DOHH2 (cell line): Measurements from ENCODE around the gene PEF1.

Experiments
- H3F3A ChIP-seq: fragments of 200-600 bp; sonication (generic), shearing (Covaris generic); 2 replicates; pipeline ENCODE4 v1.6.0; 2016; ENCODE audit warnings: antibody characterized with exemption, mild to moderate bottlenecking; ENCODE audit not compliant: control insufficient read depth, insufficient read depth
- H3K27ac ChIP-seq: fragments of 200-600 bp; sonication (generic); 2 replicates; pipeline ENCODE4 v1.5.1; 2014; ENCODE audit warnings: low read depth, mild to moderate bottlenecking, low read length, moderate library complexity
- H3K27me3 ChIP-seq: fragments of 200-600 bp; sonication (generic); 2 replicates; pipeline ENCODE4 v1.6.1; 2014; ENCODE audit warnings: mild to moderate bottlenecking, low read length, mixed read lengths; ENCODE audit not compliant: control insufficient read depth
- H3K36me3 ChIP-seq: fragments of 200-600 bp; sonication (generic); 2 replicates; pipeline ENCODE4 v1.6.1; 2014; ENCODE audit warnings: mild to moderate bottlenecking, low read length, moderate library complexity, mixed read lengths; ENCODE audit not compliant: control insufficient read depth
- H3K4me1 ChIP-seq: fragments of 200-600 bp; sonication (generic); 2 replicates; pipeline ENCODE4 v1.6.1; 2014; ENCODE audit warnings: mild to moderate bottlenecking, low read length, mixed read lengths; ENCODE audit not compliant: control insufficient read depth
- H3K4me2 ChIP-seq: fragments of 200-600 bp; sonication (generic); 2 replicates; pipeline ENCODE4 v1.6.0; 2014; ENCODE audit warnings: mild to moderate bottlenecking, low read length, moderate library complexity
- H3K4me3 ChIP-seq: fragments of 200-600 bp; sonication (generic); 2 replicates; pipeline ENCODE4 v1.5.1; 2014; ENCODE audit warnings: mild to moderate bottlenecking, low read length, mixed read lengths
- H3K79me2 ChIP-seq: fragments of 200-600 bp; sonication (generic); 2 replicates; pipeline ENCODE4 v1.6.1; 2014; ENCODE audit warnings: mild to moderate bottlenecking, low read length, mixed read lengths; ENCODE audit not compliant: control insufficient read depth
- H3K9me2 ChIP-seq: fragments of 200-600 bp; sonication (generic); replicated peaks from 2 replicates; pipeline ENCODE4 v1.6.1; 2014; ENCODE audit warnings: mild to moderate bottlenecking, low read length, mixed read lengths; ENCODE audit not compliant: control insufficient read depth
- H3K9me3 ChIP-seq: fragments of 200-600 bp; sonication (generic); 2 replicates; pipeline ENCODE4 v1.6.1; 2014; ENCODE audit warnings: antibody characterized with exemption, low read length, mixed read lengths; ENCODE audit not compliant: control insufficient read depth, insufficient read depth
- H4K20me1 ChIP-seq: fragments of 200-600 bp; sonication (generic); 2 replicates; pipeline ENCODE4 v1.6.0; 2014; ENCODE audit warnings: low read depth, mild to moderate bottlenecking, antibody characterized with exemption, low read length, moderate library complexity; ENCODE audit not compliant: control insufficient read depth, insufficient read depth
- EZH2phosphoT487 ChIP-seq: fragments of 200-600 bp; sonication (generic); IDR thresholded peaks from 2 replicates; pipeline ENCODE4 v1.6.1; 2017; ENCODE audit warnings: borderline replicate concordance, mild to moderate bottlenecking, antibody characterized with exemption, low read length, moderate library complexity, mixed read lengths
- TF ChIP-seq, protein P1 (sequence below): fragments of 200-600 bp; sonication (generic); IDR thresholded peaks from one replicate; pipeline ENCODE4 v1.5.1; 2014; ENCODE audit warnings: antibody characterized with exemption, mild to moderate bottlenecking, low read depth, low read length; ENCODE audit not compliant: poor library complexity, severe bottlenecking

Gene PEF1

DNA sequence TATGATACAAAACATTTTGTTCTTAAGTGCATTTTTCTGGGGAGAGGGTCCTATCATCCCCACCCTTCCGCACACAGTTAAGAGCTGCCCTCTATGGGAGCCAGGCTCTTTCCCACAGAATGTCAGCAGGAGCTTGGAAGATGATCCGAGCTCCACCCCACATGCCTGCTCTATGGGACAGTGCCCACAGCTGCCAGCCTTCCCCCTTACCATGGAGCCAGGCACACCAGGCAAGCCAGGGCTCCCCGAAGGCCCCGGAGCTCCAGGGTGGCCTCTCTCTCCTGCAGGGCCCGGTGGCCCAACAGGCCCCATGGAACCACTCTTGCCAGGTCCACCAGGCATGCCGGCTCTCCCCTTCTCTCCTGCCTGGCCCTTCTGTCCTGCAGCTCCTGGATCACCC is 10.4 kb upstream of the PEF1 start:
- no peak overlapping the region for H3K27ac ChIP-seq
- no peaks in the 10 kb centered on the region for H3F3A ChIP-seq
- H3K79me2 ChIP-seq: no peaks in the 10 kb centered on the region
- no peaks in the 10 kb centered on the region for H4K20me1 ChIP-seq
- no peaks in the 10 kb centered on the region for H3K4me1 ChIP-seq
- H3K36me3 ChIP-seq: no peaks in the 10 kb centered on the region
- peaks cover 16% of the 10 kb centered on the region for H3K27me3 ChIP-seq
- no peaks in the 10 kb centered on the region for H3K9me3 ChIP-seq
- no peaks in the 10 kb centered on the region for H3K9me2 ChIP-seq
- no peak for TF ChIP-seq EZH2phosphoT487
- TF ChIP-seq, protein P1, sequence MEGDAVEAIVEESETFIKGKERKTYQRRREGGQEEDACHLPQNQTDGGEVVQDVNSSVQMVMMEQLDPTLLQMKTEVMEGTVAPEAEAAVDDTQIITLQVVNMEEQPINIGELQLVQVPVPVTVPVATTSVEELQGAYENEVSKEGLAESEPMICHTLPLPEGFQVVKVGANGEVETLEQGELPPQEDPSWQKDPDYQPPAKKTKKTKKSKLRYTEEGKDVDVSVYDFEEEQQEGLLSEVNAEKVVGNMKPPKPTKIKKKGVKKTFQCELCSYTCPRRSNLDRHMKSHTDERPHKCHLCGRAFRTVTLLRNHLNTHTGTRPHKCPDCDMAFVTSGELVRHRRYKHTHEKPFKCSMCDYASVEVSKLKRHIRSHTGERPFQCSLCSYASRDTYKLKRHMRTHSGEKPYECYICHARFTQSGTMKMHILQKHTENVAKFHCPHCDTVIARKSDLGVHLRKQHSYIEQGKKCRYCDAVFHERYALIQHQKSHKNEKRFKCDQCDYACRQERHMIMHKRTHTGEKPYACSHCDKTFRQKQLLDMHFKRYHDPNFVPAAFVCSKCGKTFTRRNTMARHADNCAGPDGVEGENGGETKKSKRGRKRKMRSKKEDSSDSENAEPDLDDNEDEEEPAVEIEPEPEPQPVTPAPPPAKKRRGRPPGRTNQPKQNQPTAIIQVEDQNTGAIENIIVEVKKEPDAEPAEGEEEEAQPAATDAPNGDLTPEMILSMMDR: no peak
- no peak overlapping the region for H3K4me3 ChIP-seq
- no peak overlapping the region for H3K4me2 ChIP-seq

DNA sequence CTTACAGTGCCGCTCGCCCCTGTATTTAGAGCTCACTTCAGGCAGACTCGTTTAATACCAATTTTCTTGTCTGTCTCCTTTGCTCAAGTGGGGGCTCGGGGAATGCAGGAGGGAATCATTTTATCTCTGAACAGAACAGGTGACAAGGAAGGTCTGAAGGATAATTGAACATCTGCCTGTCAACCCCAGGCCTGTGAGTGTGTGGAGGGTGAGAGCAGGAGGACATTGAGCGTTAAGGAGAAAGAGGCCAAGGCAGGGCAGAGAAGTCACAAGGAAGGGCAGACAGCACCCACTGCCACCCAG is 9.7 kb upstream of the PEF1 start:
- H3K27ac ChIP-seq: no peak overlapping the region
- no peaks in the 10 kb centered on the region for H3K79me2 ChIP-seq
- H3K4me1 ChIP-seq: no peaks in the 10 kb centered on the region
- H3F3A ChIP-seq: no peaks in the 10 kb centered on the region
- peaks cover 19% of the 10 kb centered on the region for H3K27me3 ChIP-seq
- H3K4me2 ChIP-seq: no peak overlapping the region
- H3K4me3 ChIP-seq: no peak overlapping the region
- no peaks in the 10 kb centered on the region for H3K36me3 ChIP-seq
- H3K9me2 ChIP-seq: no peaks in the 10 kb centered on the region
- TF ChIP-seq, protein P1: no peak
- TF ChIP-seq EZH2phosphoT487: no peak
- H3K9me3 ChIP-seq: no peaks in the 10 kb centered on the region
- H4K20me1 ChIP-seq: no peaks in the 10 kb centered on the region

DNA sequence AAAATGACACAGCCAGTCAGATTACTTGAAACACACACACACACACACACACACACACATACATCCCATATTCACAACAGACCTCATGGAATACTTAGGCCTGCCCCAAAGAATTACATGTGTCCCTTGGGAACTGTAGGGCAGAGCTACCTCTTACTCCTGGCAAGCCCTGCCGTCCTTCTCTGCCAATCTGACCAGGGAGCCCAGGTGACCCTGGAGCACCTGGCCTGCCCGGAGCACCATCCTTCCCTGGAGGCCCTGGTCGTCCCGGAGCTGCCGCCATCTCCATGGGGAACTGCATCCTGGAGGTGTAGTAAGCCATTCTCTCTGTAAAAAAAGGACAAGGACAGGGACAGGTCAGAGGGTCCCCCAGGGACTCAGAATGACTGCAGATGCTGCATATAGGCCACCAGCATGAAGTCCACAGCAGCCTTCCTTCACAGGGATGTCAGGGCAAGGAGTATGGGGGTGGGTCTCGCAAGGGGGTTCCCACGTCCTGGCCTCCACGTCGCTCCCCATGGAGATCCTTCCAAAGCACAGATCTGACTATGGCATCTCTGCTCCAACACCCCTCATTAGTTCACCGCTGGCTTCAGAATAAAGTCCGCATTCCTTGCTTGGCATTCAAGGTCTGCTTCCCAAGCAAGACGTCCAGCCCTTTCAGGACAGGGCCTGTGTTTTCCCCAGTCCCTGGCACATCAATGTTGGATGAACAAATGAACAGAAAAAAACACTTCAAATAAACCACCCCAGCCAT is 9.2 kb upstream of the PEF1 start:
- no peak overlapping the region for H3K4me3 ChIP-seq

More for the DNA sequence above, 9.2 kb upstream of the PEF1 start:
- H3K4me1 ChIP-seq: no peaks in the 10 kb centered on the region
- no peaks in the 10 kb centered on the region for H3K9me3 ChIP-seq
- H3F3A ChIP-seq: no peaks in the 10 kb centered on the region
- H3K79me2 ChIP-seq: no peaks in the 10 kb centered on the region
- TF ChIP-seq EZH2phosphoT487: no peak
- TF ChIP-seq, protein P1: no peak
- H3K4me2 ChIP-seq: no peak overlapping the region
- no peaks in the 10 kb centered on the region for H3K9me2 ChIP-seq
- H3K27me3 ChIP-seq: peaks cover 19% of the 10 kb centered on the region
- no peaks in the 10 kb centered on the region for H3K36me3 ChIP-seq
- no peaks in the 10 kb centered on the region for H4K20me1 ChIP-seq
- H3K27ac ChIP-seq: no peak overlapping the region
